ENCODE results near the gene NADK2.

DNA sequence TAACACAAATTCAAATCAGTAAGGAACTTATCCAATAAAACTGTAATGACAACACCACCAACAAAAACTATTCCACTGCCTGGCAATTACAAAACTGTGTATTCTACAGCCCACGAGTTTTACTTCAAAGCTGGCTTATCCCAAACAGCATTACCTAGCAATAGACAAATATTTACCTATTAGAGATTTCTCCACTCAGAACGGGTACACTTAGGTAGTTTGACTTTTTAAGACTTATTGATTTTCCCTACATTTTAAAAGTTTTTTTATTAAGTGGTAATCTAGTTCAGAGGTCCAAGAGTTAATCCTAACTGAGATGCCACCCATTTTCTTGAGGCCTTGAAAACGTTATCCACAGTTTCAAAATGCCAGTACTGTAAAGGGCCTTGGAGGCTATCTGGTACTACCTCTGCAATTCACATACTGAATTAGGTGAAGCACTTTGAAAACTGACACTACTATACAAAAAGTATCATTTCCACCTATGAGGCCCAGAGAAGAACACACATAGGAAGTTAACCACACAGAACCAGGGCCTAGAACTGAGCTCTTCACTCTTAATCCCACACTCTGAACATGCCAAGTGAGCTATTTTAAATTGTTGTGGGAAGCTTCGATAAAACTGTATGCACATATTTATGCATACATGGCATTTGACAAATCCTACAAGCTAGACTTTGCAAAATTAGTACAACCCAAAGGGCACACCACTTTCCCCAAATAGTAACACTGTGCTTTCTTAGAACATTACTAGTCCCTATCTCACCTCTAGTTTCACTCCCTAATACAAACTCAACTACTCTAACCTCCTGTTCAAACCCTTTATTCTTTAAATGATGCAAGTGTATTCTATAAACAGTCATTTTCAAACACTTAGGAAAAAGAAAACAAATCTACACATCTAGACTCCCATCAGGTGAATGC lies 2.1 kb downstream of the NADK2 start:
- TF ChIP-seq, protein P1, sequence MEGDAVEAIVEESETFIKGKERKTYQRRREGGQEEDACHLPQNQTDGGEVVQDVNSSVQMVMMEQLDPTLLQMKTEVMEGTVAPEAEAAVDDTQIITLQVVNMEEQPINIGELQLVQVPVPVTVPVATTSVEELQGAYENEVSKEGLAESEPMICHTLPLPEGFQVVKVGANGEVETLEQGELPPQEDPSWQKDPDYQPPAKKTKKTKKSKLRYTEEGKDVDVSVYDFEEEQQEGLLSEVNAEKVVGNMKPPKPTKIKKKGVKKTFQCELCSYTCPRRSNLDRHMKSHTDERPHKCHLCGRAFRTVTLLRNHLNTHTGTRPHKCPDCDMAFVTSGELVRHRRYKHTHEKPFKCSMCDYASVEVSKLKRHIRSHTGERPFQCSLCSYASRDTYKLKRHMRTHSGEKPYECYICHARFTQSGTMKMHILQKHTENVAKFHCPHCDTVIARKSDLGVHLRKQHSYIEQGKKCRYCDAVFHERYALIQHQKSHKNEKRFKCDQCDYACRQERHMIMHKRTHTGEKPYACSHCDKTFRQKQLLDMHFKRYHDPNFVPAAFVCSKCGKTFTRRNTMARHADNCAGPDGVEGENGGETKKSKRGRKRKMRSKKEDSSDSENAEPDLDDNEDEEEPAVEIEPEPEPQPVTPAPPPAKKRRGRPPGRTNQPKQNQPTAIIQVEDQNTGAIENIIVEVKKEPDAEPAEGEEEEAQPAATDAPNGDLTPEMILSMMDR (IDR thresholded peaks at IDR 0.05), result no peak
- TF ChIP-seq POLR2AphosphoS5 (IDR thresholded peaks at IDR 0.05), result no peak
